ENCODE results near the gene GOT1.

DNA sequence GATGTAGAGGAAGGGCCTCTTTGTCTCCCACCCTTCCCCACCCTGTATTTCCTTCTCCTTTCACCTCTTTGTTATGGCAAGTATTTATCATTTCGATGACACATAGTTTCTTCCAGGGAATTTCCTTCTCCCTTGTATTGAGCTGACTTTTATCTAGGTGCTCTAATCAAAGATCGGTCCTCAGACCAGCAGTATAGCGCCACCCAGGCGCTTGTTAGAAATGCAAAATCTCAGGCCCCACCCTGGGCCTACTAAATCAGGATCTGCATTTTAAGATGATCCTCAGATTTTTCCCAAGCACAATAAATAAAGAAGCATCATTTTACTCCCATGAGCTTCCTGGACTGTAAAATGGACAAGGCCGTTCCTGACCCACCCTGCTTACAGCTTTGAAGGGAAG, 12.0 kb upstream of the GOT1 start:
- no peak for TF ChIP-seq EP300 (IDR thresholded peaks at IDR 0.05)
- TF ChIP-seq, protein P1, sequence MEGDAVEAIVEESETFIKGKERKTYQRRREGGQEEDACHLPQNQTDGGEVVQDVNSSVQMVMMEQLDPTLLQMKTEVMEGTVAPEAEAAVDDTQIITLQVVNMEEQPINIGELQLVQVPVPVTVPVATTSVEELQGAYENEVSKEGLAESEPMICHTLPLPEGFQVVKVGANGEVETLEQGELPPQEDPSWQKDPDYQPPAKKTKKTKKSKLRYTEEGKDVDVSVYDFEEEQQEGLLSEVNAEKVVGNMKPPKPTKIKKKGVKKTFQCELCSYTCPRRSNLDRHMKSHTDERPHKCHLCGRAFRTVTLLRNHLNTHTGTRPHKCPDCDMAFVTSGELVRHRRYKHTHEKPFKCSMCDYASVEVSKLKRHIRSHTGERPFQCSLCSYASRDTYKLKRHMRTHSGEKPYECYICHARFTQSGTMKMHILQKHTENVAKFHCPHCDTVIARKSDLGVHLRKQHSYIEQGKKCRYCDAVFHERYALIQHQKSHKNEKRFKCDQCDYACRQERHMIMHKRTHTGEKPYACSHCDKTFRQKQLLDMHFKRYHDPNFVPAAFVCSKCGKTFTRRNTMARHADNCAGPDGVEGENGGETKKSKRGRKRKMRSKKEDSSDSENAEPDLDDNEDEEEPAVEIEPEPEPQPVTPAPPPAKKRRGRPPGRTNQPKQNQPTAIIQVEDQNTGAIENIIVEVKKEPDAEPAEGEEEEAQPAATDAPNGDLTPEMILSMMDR (IDR thresholded peaks at IDR 0.05), result no peak

Measured in tibial nerve (tissue), 4 donors.